Measurements from ENCODE around the gene PTBP1. TPM values are rescaled to one million over a fixed set of nuclear protein-coding genes. Genes with fewer than 3 reads are reported as not detected.

Gene PTBP1
- total RNA-seq, 1 experiment from 2014 or later: 680 TPM

DNA sequence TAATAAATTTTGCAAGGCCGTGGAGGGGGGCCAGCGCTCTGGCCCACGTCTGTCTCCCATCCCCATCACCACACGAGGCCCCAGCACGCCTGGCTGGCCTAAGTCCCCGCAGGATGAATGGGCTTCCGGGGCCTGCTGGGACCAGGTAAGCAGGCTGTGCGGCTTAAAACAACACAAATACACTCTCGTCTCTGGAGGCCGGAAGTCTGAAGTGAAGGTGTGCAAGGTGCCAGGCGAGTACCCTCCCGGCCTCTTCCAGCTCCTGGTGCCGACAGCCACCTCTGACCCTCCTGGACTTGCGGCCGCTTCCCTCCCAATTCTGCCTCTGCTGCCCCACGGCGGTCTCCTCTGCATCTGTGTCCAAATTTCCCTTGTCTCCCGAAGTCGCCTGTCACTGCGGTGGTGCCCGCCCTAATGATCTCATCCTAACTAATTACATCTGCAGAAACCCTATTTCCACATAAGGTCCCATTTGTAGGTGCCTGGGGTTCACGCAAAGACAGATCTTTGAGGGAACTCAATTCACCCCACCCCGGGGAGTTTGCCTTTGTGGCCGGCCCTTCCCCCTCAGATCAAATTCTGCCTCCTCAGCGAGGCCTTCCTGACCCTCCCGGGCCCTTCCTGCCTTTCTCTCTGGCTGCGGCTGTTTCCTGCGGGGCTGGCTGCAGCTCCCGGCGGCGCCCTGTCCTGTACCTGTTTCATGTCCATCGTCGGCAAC, 8.1 kb upstream of the PTBP1 start:
- peak; percentile 66 for DNase-seq (ENCODE audit: low spot score)
- ATAC-seq: peak; percentile 69
- ChIA-PET CTCF (interaction anchor here (0.6 to 2.3 kb wide), 4 partner anchors 16 to 271 kb away, joined by 4 to 9 read pairs (median 6); no protein-coding TSS in a partner anchor), POLR2A (no interaction called here)
- Mint-ChIP-seq H3K27ac (peak overlapping the region; percentile 89), H3K4me1 (peaks cover 36% of the 10 kb centered on the region), H3K9me3 (no peaks in the 10 kb centered on the region), H3K36me3 (no peaks in the 10 kb centered on the region), H3K4me3 (peak overlapping the region; percentile 24), H3K27me3 (ENCODE audit: low read depth) (no peaks in the 10 kb centered on the region)
- TF ChIP-seq CREM (CRISPR knock-in tag; IDR thresholded peaks at IDR 0.05) (0 out of 2 replicates have a peak, but pooled peaks have one; percentile 49), E2F4 (CRISPR knock-in tag; IDR thresholded peaks at IDR 0.05; ENCODE audit: borderline replicate concordance, low read depth) (no peak), ZNF281 (CRISPR knock-in tag; IDR thresholded peaks at IDR 0.05) (0 out of 2 replicates have a peak, but pooled peaks have one; percentile 30), NFE2L1 (CRISPR knock-in tag; IDR thresholded peaks at IDR 0.05) (no peak), SMAD4 (CRISPR knock-in tag; IDR thresholded peaks at IDR 0.05) (no peak)
- TF ChIP-seq, protein P1, sequence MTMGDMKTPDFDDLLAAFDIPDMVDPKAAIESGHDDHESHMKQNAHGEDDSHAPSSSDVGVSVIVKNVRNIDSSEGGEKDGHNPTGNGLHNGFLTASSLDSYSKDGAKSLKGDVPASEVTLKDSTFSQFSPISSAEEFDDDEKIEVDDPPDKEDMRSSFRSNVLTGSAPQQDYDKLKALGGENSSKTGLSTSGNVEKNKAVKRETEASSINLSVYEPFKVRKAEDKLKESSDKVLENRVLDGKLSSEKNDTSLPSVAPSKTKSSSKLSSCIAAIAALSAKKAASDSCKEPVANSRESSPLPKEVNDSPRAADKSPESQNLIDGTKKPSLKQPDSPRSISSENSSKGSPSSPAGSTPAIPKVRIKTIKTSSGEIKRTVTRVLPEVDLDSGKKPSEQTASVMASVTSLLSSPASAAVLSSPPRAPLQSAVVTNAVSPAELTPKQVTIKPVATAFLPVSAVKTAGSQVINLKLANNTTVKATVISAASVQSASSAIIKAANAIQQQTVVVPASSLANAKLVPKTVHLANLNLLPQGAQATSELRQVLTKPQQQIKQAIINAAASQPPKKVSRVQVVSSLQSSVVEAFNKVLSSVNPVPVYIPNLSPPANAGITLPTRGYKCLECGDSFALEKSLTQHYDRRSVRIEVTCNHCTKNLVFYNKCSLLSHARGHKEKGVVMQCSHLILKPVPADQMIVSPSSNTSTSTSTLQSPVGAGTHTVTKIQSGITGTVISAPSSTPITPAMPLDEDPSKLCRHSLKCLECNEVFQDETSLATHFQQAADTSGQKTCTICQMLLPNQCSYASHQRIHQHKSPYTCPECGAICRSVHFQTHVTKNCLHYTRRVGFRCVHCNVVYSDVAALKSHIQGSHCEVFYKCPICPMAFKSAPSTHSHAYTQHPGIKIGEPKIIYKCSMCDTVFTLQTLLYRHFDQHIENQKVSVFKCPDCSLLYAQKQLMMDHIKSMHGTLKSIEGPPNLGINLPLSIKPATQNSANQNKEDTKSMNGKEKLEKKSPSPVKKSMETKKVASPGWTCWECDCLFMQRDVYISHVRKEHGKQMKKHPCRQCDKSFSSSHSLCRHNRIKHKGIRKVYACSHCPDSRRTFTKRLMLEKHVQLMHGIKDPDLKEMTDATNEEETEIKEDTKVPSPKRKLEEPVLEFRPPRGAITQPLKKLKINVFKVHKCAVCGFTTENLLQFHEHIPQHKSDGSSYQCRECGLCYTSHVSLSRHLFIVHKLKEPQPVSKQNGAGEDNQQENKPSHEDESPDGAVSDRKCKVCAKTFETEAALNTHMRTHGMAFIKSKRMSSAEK (CRISPR knock-in tag; IDR thresholded peaks at IDR 0.05; ENCODE audit: borderline replicate concordance): no peak

DNA sequence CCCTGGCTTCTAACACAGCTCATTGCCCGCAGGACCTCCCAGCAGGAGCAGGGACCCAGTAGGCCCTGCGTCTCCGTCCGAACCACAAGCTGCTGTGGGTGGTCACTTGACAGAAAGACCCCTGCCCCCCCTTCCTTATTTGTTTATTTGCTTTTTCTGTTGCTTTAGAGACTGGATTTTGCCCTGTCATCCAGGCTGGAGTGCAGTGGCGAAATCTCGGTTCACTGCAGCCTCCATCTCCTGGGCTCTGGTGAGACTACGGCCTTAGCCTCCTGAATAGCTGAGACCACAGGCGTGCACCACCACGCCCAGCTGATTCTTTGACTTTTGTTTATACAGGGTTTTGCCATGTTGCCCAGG, 7.6 kb upstream of the PTBP1 start:
- Mint-ChIP-seq H3K4me1 (peaks cover 36% of the 10 kb centered on the region), H3K27ac (peak overlapping the region; percentile 89), H3K36me3 (no peaks in the 10 kb centered on the region), H3K4me3 (peak overlapping the region; percentile 27), H3K27me3 (ENCODE audit: low read depth) (no peaks in the 10 kb centered on the region), H3K9me3 (no peaks in the 10 kb centered on the region)
- TF ChIP-seq, protein P1 (CRISPR knock-in tag; IDR thresholded peaks at IDR 0.05; ENCODE audit: borderline replicate concordance): no peak
- TF ChIP-seq AR (CRISPR knock-in tag; IDR thresholded peaks at IDR 0.05) (no peak), NFE2L1 (CRISPR knock-in tag; IDR thresholded peaks at IDR 0.05) (no peak), ATF6 (CRISPR knock-in tag; IDR thresholded peaks at IDR 0.05) (no peak), ZBTB21 (CRISPR knock-in tag; IDR thresholded peaks at IDR 0.05; ENCODE audit: borderline replicate concordance) (no peak), CBFB (CRISPR knock-in tag; IDR thresholded peaks at IDR 0.05; ENCODE audit: low read depth) (no peak), ATF1 (CRISPR knock-in tag; IDR thresholded peaks at IDR 0.05) (no peak), ZNF423 (CRISPR knock-in tag; IDR thresholded peaks at IDR 0.05) (no peak), SOX15 (CRISPR knock-in tag; IDR thresholded peaks at IDR 0.05) (no peak), MXD4 (CRISPR knock-in tag; IDR thresholded peaks at IDR 0.05; ENCODE audit: borderline replicate concordance) (no peak), ETV6 (CRISPR knock-in tag; IDR thresholded peaks at IDR 0.05) (no peak)
- ChIA-PET CTCF (interaction anchor here (1.1 to 2.3 kb wide), 3 partner anchors 17 to 37 kb away, joined by 5 to 9 read pairs (median 7); no protein-coding TSS in a partner anchor), POLR2A (no interaction called here)
- ATAC-seq: peak; percentile 4; the same call in 1 of the 2 replicates
- no peak for DNase-seq (ENCODE audit: low spot score)
